Right hindlimb (tissue), 1 donor: ENCODE measurements around the gene ARFRP1.
"Not testable (repeated sequence)": the region's sequence is repeated elsewhere in the genome, so short reads cannot be mapped to it uniquely, and the experiment has no call there.

Experiments
- DNase-seq: peaks from one replicate; pipeline ENCODE4 v3.0.0-alpha.2; 2018

The ARFRP1 gene

GRCh38 chr20:63732118-63733095 is 24.6 kb upstream of the ARFRP1 start:
- no peak for DNase-seq

- no peak for DNase-seq
These were observed 23.6 kb upstream of the ARFRP1 start for GRCh38 chr20:63731410-63731809.

- DNase-seq, result not testable (repeated sequence)
These were observed 22.5 kb upstream of the ARFRP1 start for GRCh38 chr20:63730189-63730733.

GRCh38 chr20:63722967-63723622 is 15.3 kb upstream of the ARFRP1 start:
- not testable (repeated sequence) for DNase-seq

GRCh38 chr20:63718996-63719395 is 11.2 kb upstream of the ARFRP1 start:
- DNase-seq, result no peak

- DNase-seq, result no peak
These were observed 7.1 kb upstream of the ARFRP1 start for GRCh38 chr20:63714858-63715257.

- DNase-seq, result no peak
These were observed 4.4 kb upstream of the ARFRP1 start for GRCh38 chr20:63712191-63712590.

GRCh38 chr20:63711085-63711645 is 3.4 kb upstream of the ARFRP1 start:
- DNase-seq, result no peak

- peak; percentile 20 for DNase-seq
These were observed 1.4 kb upstream of the ARFRP1 start for GRCh38 chr20:63709149-63709527.

- DNase-seq, result peak; percentile 28
These were observed 749 bp upstream of the ARFRP1 start for GRCh38 chr20:63708301-63709148.

- DNase-seq, result peak; percentile 59
These were observed 771 bp downstream of the ARFRP1 start for GRCh38 chr20:63706852-63707557.

- DNase-seq, result no peak
These were observed 1.6 kb downstream of the ARFRP1 start for GRCh38 chr20:63706027-63706695.

- DNase-seq, result no peak
These were observed 2.3 kb downstream of the ARFRP1 start for GRCh38 chr20:63705232-63706026.

- DNase-seq, result peak; percentile 13
These were observed 3.0 kb downstream of the ARFRP1 start for GRCh38 chr20:63704749-63705117.

- no peak for DNase-seq
These were observed 3.6 kb downstream of the ARFRP1 start for GRCh38 chr20:63703976-63704748.

GRCh38 chr20:63703471-63703975 is 4.3 kb downstream of the ARFRP1 start:
- DNase-seq, result no peak

GRCh38 chr20:63702751-63703470 is 4.9 kb downstream of the ARFRP1 start:
- DNase-seq, result no peak

GRCh38 chr20:63702036-63702665 is 5.6 kb downstream of the ARFRP1 start:
- DNase-seq, result no peak
